Measurements from ENCODE around the gene NRL. TPM values are rescaled to one million over a fixed set of nuclear protein-coding genes. Genes with fewer than 3 reads are reported as not detected.
A peak's percentile ranks its signal among the peaks of the same experiment; 100 is the strongest.

Gene NRL
- total and polyA plus RNA-seq, 10 of the 15 experiments (the other 5 are each of a cell fraction or from before 2014, with no cell fraction given), result 0.11 to 4.4 (median 2.2) TPM

DNA sequence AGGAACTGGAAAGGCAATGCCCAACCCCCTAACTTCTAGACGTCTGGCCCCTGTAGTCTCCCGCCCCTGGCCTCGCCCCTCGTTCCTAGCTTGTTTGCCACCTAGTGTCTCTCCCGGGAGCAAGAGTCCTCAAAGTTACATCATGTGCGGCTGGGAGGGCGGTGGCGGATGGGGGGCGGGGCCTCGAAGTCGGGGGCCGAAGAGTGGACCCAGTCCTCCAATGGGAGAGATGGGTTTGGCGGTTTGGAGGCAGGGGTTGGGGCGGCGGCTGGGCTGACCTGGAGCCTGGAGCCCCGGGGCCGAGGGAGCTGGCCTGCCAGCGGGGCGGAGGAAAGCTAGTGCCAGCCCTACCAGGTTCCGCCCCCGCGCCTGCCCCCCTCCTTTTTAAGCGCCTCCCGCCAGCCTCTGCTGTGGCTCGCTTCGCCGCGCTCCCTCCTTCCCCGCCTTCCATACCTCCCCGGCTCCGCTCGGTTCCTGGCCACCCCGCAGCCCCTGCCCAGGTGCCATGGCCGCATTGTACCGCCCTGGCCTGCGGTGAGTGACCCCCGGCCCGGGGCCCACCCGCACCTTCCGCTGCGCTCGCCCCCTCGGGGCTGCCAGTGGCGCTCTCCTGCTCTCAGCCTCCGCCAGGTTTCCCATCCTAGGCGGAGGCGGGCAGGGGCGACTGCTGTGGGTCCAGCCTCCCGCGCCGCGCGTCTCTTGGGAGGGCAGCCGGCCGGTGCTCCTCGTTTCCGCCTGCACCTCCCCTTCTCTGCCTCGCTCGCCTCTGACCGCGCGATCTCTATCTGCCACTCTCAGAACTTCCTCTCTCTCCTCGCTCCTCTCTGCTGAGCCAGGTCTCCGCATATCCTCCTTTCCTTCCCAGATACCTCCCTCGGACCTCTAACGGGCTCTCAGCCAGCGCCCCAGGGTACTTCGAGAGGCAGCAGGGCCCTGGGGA, 20.6 kb downstream of the NRL start, which contains the start of gene PCK2 (continued):
- TF ChIP-seq ELK1 (IDR thresholded peaks at IDR 0.05; ENCODE audit: low read depth, low read length), result no peak
- peak; percentile 5; the same call in 1 of the 2 replicates for TF ChIP-seq RUNX3 (IDR thresholded peaks at IDR 0.05; ENCODE audit: low read length)
- no peak for TF ChIP-seq BMI1 (IDR thresholded peaks at IDR 0.05; ENCODE audit: borderline replicate concordance)
- TF ChIP-seq EGR1 (IDR thresholded peaks at IDR 0.05; ENCODE audit: borderline replicate concordance in 1 of 2, low read depth in 2 of 2, low read length in 2 of 2), result peak in 1 of 2 experiments; percentile 84; a peak in 2 of 3 replicates
- no peak for TF ChIP-seq HDGF (IDR thresholded peaks at IDR 0.05)
- TF ChIP-seq WRNIP1 (IDR thresholded peaks at IDR 0.05; ENCODE audit: borderline replicate concordance, low read depth, low read length), result no peak
- no peak for TF ChIP-seq CREM (IDR thresholded peaks at IDR 0.05; ENCODE audit: low read depth)
- no peak for TF ChIP-seq RELA (IDR thresholded peaks at IDR 0.05; ENCODE audit: borderline replicate concordance, partially characterized antibody)
- peak; percentile 26; the same call in 1 of the 2 replicates for TF ChIP-seq ATF7 (IDR thresholded peaks at IDR 0.05; ENCODE audit: low read depth)
- TF ChIP-seq ZBED1 (IDR thresholded peaks at IDR 0.05; ENCODE audit: borderline replicate concordance), result no peak
- TF ChIP-seq DPF2 (IDR thresholded peaks at IDR 0.05), result peak; percentile 80; the same call in 1 of the 2 replicates
- no peak for TF ChIP-seq GABPA (IDR thresholded peaks at IDR 0.05; ENCODE audit: low read depth)
- TF ChIP-seq MYB (IDR thresholded peaks at IDR 0.05; ENCODE audit: borderline replicate concordance, low read depth, low read length), result no peak
- no peak for TF ChIP-seq HSF1 (IDR thresholded peaks at IDR 0.05; ENCODE audit: low read depth, low read length)
- 0 out of 2 replicates have a peak, but pooled peaks have one; percentile 65 for TF ChIP-seq CHD1 (IDR thresholded peaks at IDR 0.05; ENCODE audit: low read depth, low read length)
- TF ChIP-seq JUNB (IDR thresholded peaks at IDR 0.05), result no peak
- no peak for TF ChIP-seq HDAC2 (IDR thresholded peaks at IDR 0.05)
- peak; percentile 73; the same call in 1 of the 2 replicates for TF ChIP-seq TCF3 (IDR thresholded peaks at IDR 0.05; ENCODE audit: borderline replicate concordance, insufficient read depth, low read depth, low read length)
- TF ChIP-seq STAT1 (conservative IDR thresholded peaks at IDR 0.05), result no peak
- TF ChIP-seq USF2 (IDR thresholded peaks at IDR 0.05; ENCODE audit: borderline replicate concordance, low read depth, low read length), result no peak
- TF ChIP-seq CHD4 (IDR thresholded peaks at IDR 0.05), result no peak
- TF ChIP-seq NFIC (IDR thresholded peaks at IDR 0.05; ENCODE audit: low read depth, low read length), result no peak
- TF ChIP-seq, protein P1, sequence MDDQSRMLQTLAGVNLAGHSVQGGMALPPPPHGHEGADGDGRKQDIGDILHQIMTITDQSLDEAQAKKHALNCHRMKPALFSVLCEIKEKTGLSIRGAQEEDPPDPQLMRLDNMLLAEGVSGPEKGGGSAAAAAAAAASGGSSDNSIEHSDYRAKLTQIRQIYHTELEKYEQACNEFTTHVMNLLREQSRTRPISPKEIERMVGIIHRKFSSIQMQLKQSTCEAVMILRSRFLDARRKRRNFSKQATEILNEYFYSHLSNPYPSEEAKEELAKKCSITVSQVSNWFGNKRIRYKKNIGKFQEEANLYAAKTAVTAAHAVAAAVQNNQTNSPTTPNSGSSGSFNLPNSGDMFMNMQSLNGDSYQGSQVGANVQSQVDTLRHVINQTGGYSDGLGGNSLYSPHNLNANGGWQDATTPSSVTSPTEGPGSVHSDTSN (IDR thresholded peaks at IDR 0.05; ENCODE audit: insufficient replicate concordance, low read depth, low read length), result no peak
- TF ChIP-seq HCFC1 (IDR thresholded peaks at IDR 0.05; ENCODE audit: low read length), result no peak
- peak; percentile 64; the same call in 1 of the 2 replicates for TF ChIP-seq NR2F1 (conservative IDR thresholded peaks at IDR 0.05)
- TF ChIP-seq SRF (IDR thresholded peaks at IDR 0.05; ENCODE audit: low read depth in 2 of 2, low read length in 2 of 2), result no peak
- no peak for TF ChIP-seq SP1 (IDR thresholded peaks at IDR 0.05; ENCODE audit: low read depth, low read length)
- TF ChIP-seq POU2F2 (IDR thresholded peaks at IDR 0.05; ENCODE audit: borderline replicate concordance, low read depth, low read length), result no peak

Measured in GM12878 (cell line).